ENCODE measurements around the gene ANKMY1.
"Not testable (repeated sequence)": the region's sequence is repeated elsewhere in the genome, so short reads cannot be mapped to it uniquely, and the experiment has no call there.

Gene ANKMY1

GRCh38 chr2:240503375-240503774, 54.4 kb downstream of the ANKMY1 start:
- DNase-seq (ENCODE audit: low read depth): no peak

- DNase-seq (ENCODE audit: low read depth): no peak
These were observed 55.2 kb downstream of the ANKMY1 start for GRCh38 chr2:240502430-240503121.

- no peak for DNase-seq (ENCODE audit: low read depth)
These were observed 55.7 kb downstream of the ANKMY1 start for GRCh38 chr2:240502059-240502429.

- DNase-seq (ENCODE audit: low read depth): no peak
These were observed 56.2 kb downstream of the ANKMY1 start for GRCh38 chr2:240501531-240501991.

GRCh38 chr2:240500561-240501423, 57.0 kb downstream of the ANKMY1 start:
- DNase-seq (ENCODE audit: low read depth): no peak

GRCh38 chr2:240499309-240500301, 58.2 kb downstream of the ANKMY1 start:
- DNase-seq (ENCODE audit: low read depth): no peak

- no peak for DNase-seq (ENCODE audit: low read depth)
These were observed 58.9 kb downstream of the ANKMY1 start for GRCh38 chr2:240498958-240499260.

GRCh38 chr2:240498171-240498957, 59.4 kb downstream of the ANKMY1 start:
- no peak for DNase-seq (ENCODE audit: low read depth)

GRCh38 chr2:240497082-240497481, 60.7 kb downstream of the ANKMY1 start:
- DNase-seq (ENCODE audit: low read depth): not testable (repeated sequence)

GRCh38 chr2:240494942-240495341, 62.8 kb downstream of the ANKMY1 start:
- not testable (repeated sequence) for DNase-seq (ENCODE audit: low read depth)

GRCh38 chr2:240494194-240494793, 63.5 kb downstream of the ANKMY1 start:
- no peak for DNase-seq (ENCODE audit: low read depth)

- DNase-seq (ENCODE audit: low read depth): no peak
These were observed 66.3 kb downstream of the ANKMY1 start for GRCh38 chr2:240491483-240491882.

- no peak for DNase-seq (ENCODE audit: low read depth)
These were observed 75.6 kb downstream of the ANKMY1 start for GRCh38 chr2:240482141-240482540.

GRCh38 chr2:240481720-240482119, 76.1 kb downstream of the ANKMY1 start:
- DNase-seq (ENCODE audit: low read depth): no peak

- no peak for DNase-seq (ENCODE audit: low read depth)
These were observed 76.8 kb downstream of the ANKMY1 start for GRCh38 chr2:240480834-240481623.

- DNase-seq (ENCODE audit: low read depth): no peak
These were observed 78.7 kb downstream of the ANKMY1 start for GRCh38 chr2:240479111-240479501.

- no peak for DNase-seq (ENCODE audit: low read depth)
These were observed 79.3 kb downstream of the ANKMY1 start for GRCh38 chr2:240478346-240479110.

GRCh38 chr2:240477916-240478315, 79.9 kb downstream of the ANKMY1 start:
- no peak for DNase-seq (ENCODE audit: low read depth)

- DNase-seq (ENCODE audit: low read depth): no peak
These were observed 84.6 kb downstream of the ANKMY1 start for GRCh38 chr2:240473211-240473610.
